Fibroblast of peridontal ligament (primary cell): Measurements from ENCODE around the gene DNAI2.

Experiments
- DNase-seq: peaks from one replicate; pipeline ENCODE4 v3.0.0-alpha.2; 2010; ENCODE audit errors: extremely low read depth

The DNAI2 gene

DNA sequence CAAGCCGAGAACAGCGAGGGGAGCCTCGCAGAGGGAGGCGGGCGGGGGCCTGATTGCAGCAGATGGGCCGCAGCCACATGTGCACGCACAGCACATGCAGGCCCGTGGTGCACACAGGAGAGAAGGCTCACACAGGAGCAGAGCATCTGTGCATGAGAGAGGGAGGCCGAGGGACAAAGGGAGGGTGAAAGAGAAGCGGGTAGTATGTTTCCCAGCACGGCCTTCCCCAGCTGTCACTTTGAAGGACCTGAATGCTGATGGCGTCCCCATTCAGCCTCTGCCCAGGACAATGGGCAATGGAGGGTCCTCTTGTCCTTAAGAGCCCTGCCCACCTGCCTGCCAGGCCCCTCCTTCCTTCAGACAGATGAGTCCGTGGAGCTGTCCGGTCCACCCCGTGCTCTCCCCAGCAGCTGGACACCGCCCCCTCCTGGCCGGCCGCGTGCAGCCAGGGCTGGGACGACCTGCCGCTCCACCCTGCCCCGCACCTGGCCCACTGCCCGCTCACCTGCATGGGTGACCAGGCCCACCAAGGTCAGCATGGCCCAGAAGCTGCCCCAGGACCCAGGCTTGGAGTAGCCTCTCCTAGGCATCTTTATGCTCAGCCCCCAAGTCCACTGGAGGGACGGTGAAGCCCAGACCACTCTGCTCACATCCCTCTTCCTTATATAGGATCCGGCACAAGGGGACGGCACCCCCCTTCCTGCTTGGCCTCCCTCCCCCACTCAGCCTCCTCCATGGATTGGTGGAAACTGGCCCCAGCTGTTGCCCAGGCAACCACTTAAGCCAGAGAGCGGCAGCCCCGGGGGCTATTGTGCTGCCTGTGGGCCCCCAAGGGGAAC, 87.4 kb downstream of the DNAI2 start, which contains the start of gene BTBD17:
BTBD17 (minus strand) TSS at position 639 of the 839 bp plus-strand sequence; CDS start at position 590, 49 bp downstream.
- DNase-seq, result no peak

DNA sequence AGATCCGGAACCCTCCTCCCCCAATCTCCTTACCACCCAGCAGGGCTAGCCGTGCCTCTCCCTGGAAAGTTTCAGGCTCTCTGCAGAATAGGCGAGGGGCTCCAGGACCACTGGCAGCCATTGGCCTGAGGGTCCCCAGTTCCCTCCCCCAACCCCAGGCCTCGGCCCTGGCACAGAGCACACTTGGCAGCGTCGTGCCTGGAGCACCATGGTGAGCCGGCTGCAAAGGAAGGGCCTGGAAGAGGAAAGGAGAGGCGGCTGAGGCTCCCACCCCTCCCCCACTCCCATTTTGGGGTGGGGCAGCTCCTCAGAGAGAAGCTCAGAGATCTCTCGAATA, 88.0 kb downstream of the DNAI2 start:
- no peak for DNase-seq

DNA sequence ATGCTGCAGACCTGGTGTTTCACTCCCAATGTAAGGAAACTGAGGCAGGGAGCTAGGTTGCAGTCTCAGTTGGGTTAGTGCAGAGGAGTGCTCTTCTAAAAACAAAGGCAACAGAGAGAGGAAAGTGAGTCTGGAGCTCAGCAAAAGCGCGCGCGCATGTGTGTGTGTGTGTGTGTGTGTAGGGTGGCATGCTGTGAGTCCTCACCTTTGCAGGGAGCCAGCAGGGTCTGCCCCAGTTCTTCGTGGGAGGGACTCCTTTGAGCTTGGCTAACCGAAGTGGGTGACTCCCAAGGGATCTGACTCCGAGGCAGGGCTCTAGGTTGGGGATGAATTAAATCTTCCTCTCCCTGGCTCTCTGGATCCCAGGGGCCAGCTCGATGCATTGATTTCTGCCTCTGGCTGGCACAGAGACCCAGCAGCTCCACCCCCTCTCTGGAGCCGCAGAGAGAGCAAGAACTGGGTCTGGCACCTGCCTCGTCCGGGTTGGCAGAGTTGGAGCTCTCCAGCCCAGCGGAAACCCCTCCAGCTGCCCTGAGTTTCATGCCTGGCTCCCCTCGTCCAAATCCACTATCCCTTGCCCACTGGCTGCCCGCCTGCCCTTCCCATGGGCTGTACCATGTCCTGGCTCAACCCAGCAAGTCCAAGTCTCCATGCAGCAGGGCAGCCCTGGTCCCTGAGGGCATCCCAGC, 88.9 kb downstream of the DNAI2 start:
- no peak for DNase-seq
